ENCODE data around the gene TGFBR3. TPM values are rescaled to one million over a fixed set of nuclear protein-coding genes. Genes with fewer than 3 reads are reported as not detected.

Gene TGFBR3
- total RNA-seq, 4 donors from 2014 or later: 87.8 to 388 (median 212) TPM

DNA sequence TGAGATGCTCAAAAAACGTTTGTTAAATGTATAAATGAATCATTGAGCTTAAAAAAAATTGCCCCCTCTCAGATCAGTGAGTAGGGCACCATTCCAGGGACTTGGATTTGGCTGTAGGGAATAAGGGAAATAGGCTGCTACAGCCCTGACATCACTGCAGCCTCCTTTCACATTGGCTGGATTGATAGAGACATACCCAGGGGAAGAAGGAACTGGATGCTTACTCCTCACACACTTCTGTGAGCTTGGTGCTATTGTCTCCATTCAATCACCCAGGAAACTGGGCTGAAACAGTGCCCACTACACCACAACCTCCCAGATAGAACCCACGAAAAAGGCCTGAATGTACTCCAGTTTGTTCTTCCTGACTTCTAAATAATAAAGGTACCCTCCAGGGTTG, 87.2 kb downstream of the TGFBR3 start:
- Histone ChIP-seq H3K9me3 (no peaks in the 10 kb centered on the region), H3K4me1 (peaks cover 9 to 13% of the 10 kb centered on the region in 2 donors), H3K27ac (peak overlapping the region; percentile 74 to 89), H3K4me3 (no peak overlapping the region), H3K27me3 (no peaks in the 10 kb centered on the region), H3K36me3 (no peaks in the 10 kb centered on the region)
- TF ChIP-seq, protein P1, sequence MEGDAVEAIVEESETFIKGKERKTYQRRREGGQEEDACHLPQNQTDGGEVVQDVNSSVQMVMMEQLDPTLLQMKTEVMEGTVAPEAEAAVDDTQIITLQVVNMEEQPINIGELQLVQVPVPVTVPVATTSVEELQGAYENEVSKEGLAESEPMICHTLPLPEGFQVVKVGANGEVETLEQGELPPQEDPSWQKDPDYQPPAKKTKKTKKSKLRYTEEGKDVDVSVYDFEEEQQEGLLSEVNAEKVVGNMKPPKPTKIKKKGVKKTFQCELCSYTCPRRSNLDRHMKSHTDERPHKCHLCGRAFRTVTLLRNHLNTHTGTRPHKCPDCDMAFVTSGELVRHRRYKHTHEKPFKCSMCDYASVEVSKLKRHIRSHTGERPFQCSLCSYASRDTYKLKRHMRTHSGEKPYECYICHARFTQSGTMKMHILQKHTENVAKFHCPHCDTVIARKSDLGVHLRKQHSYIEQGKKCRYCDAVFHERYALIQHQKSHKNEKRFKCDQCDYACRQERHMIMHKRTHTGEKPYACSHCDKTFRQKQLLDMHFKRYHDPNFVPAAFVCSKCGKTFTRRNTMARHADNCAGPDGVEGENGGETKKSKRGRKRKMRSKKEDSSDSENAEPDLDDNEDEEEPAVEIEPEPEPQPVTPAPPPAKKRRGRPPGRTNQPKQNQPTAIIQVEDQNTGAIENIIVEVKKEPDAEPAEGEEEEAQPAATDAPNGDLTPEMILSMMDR (IDR thresholded peaks at IDR 0.05): no peak
- no peak for TF ChIP-seq POLR2A (IDR thresholded peaks at IDR 0.05)
- DNase-seq: no peak
- intact Hi-C loops (cut with DNase I; ENCODE audit: low total_unique reads): no loop called here

DNA sequence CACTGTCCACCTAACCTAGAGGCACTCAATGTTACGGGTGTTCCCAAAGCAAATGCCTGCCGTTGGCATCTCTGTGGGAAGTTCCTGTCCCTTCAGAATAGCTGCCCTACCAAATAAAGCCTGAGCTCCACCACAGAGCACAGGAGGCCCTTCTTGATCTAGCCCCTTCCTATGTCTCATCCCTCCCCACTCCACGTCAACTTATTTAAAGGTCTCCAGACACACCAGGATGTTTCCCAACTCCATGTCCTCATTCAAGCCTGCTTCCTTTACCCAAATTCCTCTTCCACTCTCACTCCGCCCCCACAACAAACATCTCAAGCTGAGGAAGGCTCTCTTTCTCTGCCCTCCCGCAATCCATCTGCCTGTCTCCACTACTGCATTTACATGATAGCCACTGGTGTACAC, 87.7 kb downstream of the TGFBR3 start:
- intact Hi-C loops (cut with DNase I; ENCODE audit: low total_unique reads): no loop called here
- DNase-seq: no peak
- H3K4me1 ChIP-seq: peaks cover 13 to 15% of the 10 kb centered on the region in 2 donors
- no peak for TF ChIP-seq POLR2A (IDR thresholded peaks at IDR 0.05)
- TF ChIP-seq, protein P1 (IDR thresholded peaks at IDR 0.05): no peak
- peak overlapping the region; percentile 74 to 89 for H3K27ac ChIP-seq
- no peaks in the 10 kb centered on the region for H3K36me3 ChIP-seq
- no peaks in the 10 kb centered on the region for H3K27me3 ChIP-seq
- H3K4me3 ChIP-seq: no peak overlapping the region
- H3K9me3 ChIP-seq: no peaks in the 10 kb centered on the region

GRCh38 chr1:91797164-91797563, 88.8 kb downstream of the TGFBR3 start:
- TF ChIP-seq, protein P1 (IDR thresholded peaks at IDR 0.05): no peak
- TF ChIP-seq POLR2A (IDR thresholded peaks at IDR 0.05): no peak
- DNase-seq: no peak
- H3K9me3 ChIP-seq: no peaks in the 10 kb centered on the region
- H3K36me3 ChIP-seq: no peaks in the 10 kb centered on the region
- no peaks in the 10 kb centered on the region for H3K27me3 ChIP-seq
- H3K4me3 ChIP-seq: no peak overlapping the region
- intact Hi-C loops (cut with DNase I; ENCODE audit: low total_unique reads): no loop called here
- peak overlapping the region; percentile 74 to 89 for H3K27ac ChIP-seq
- H3K4me1 ChIP-seq: peaks cover 15 to 17% of the 10 kb centered on the region in 2 donors

- no peaks in the 10 kb centered on the region for H3K9me3 ChIP-seq
- intact Hi-C loops (cut with DNase I; ENCODE audit: low total_unique reads): no loop called here
- peaks cover 13 to 22% of the 10 kb centered on the region in 2 donors for H3K4me1 ChIP-seq
- no peaks in the 10 kb centered on the region for H3K27me3 ChIP-seq
- TF ChIP-seq POLR2A (IDR thresholded peaks at IDR 0.05): no peak
- TF ChIP-seq, protein P1 (IDR thresholded peaks at IDR 0.05): no peak
- no peak for DNase-seq
- no peaks in the 10 kb centered on the region for H3K36me3 ChIP-seq
- no peak overlapping the region for H3K4me3 ChIP-seq
- peak overlapping the region; percentile 74 to 89 for H3K27ac ChIP-seq
These were observed 89.6 kb downstream of the TGFBR3 start for GRCh38 chr1:91796390-91796654.

DNA sequence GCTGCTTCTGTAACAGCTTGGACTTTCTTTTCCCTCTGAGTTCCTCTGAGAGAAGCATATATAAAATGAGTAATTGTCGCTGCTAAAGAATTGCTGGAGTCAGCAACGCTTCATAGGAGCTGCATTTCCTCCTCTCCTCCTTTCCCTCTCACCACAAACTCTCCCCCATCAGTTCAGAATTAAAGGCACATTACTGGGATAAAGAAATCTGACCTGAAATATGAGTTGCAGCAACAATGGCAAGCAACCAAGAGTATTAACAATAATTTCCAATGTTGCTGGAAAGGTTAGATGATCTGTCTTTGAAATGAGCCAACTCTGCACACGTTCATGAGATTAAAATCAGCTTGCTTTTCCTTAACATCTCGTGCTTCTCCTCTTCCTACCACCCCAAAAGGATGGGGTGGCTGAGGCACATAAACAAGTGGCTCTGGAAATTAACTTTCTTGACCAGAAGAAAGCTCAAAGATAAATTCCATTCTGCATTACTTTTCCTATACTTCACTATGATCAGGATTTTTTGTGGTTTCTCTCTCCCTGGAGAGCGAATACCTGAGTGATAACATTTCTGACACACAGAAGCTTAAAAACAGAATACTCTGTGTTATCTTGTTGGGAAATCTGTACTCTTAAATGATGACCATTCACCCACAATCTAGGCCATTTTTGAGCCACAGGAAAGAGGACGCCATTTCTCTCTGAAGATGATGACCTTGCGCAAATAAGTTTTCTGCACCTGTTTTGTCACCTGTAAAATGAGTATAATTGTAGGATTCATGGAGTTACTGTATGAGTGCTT, 90.2 kb downstream of the TGFBR3 start:
- H3K27ac ChIP-seq: peak overlapping the region; percentile 74 to 89
- H3K36me3 ChIP-seq: no peaks in the 10 kb centered on the region
- H3K4me3 ChIP-seq: no peak overlapping the region
- intact Hi-C loops (cut with DNase I; ENCODE audit: low total_unique reads): no loop called here
- no peak for DNase-seq
- no peaks in the 10 kb centered on the region for H3K27me3 ChIP-seq
- H3K4me1 ChIP-seq: peaks cover 13 to 27% of the 10 kb centered on the region in 2 donors
- H3K9me3 ChIP-seq: no peaks in the 10 kb centered on the region
- TF ChIP-seq, protein P1 (IDR thresholded peaks at IDR 0.05): no peak
- no peak for TF ChIP-seq POLR2A (IDR thresholded peaks at IDR 0.05)
